Hypothalamus (tissue), 51 donors: Measurements from ENCODE around the gene XIAP.
"Not testable (repeated sequence)": the region's sequence is repeated elsewhere in the genome, so short reads cannot be mapped to it uniquely, and the experiment has no call there.

ENCODE experiments used
- DNase-seq, 51 donors: peaks; one replicate each; lab custom pipeline; 2025; lab: John Stamatoyannopoulos, UW

Gene XIAP

GRCh38 chrX:123859846-123860838 is at the start of gene XIAP:
XIAP (plus strand) TSS chrX:123860053; CDS start chrX:123885663, 25,610 bp downstream.
- peak; percentile 13 to 90 (median 69) for DNase-seq

DNA sequence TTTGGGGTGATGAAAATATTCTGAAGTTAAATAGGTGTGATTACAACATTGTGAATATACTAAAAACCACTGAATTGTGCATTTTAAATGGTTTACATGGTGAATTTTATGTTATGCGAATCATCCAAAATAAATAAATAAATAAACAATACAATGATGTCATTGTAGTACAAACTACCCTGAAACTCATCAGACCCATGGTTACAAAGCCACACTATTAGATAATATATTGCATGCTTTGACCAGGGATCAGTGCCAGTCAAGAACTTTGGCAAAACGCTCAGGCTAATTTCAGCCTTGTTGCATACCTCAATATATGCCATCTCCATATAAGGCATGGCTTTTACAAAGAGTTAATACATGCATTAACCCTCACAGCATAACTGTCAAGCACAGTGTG is 45.5 kb upstream of the XIAP start:
- DNase-seq = no peak

GRCh38 chrX:123814934-123815394 is 44.9 kb upstream of the XIAP start:
- DNase-seq = peak in 2 of 51 donors; percentile 0 to 1

DNA sequence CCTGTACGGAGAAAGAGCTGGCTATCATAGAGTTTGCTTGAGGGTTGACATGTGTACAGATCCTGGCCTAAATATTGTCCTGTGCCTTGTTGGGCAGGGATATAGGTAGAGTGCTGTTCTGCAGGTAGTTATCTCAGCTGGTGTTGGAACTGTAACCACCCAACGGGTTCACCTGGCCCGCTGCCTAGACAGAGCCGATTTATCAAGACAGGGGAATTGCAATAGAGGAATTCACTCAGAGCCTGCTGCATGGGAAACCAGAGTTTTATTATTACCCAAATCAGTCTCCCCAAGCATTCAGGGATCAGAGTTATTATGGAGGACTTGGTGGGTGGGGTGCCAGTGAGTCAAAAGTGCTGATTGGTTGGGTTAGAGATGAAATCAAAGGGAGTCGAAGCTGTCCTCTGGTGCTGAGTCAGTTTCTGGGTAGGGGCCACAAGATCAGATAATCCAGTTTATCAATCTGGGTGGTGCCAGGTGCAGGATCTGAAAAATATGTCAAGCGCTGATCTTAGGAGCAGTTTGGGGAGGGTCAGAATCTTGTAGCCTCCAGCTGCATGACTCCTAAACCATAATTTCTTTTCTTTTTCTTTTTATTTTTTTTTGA is 42.5 kb upstream of the XIAP start:
- DNase-seq = no peak

- DNase-seq = no peak
Measured at GRCh38 chrX:123818243-123818642, 41.6 kb upstream of the XIAP start.

DNA sequence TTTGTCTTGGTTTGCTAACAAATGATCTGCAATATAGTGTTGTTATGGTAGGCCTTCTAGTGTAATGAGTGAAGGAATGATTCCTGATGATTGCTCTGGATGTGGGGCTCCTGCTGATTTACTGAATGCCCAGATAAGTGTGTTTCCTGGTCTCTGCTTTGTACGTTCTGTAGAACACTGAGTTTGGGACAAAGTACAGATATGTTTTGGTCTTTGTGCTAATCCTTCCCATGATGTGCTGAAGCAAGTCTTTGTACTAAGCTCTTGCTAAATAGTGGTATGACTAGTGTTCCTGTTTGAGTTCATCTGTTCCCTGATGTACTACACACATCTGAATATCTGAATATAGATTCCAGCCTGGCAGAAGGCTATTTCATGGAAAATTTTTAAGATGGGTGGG is 36.9 kb upstream of the XIAP start:
- DNase-seq = no peak

GRCh38 chrX:123830309-123830708 is 29.5 kb upstream of the XIAP start:
- peak in 5 of 51 donors; percentile 0 to 4 (median 0) for DNase-seq

GRCh38 chrX:123833387-123833786 is 26.5 kb upstream of the XIAP start:
- peak in 26 of 51 donors; percentile 0 to 28 (median 4) for DNase-seq

- no peak for DNase-seq
Measured at GRCh38 chrX:123834116-123834515, 25.7 kb upstream of the XIAP start.

GRCh38 chrX:123835661-123836371 is 24.0 kb upstream of the XIAP start:
- no peak for DNase-seq

DNA sequence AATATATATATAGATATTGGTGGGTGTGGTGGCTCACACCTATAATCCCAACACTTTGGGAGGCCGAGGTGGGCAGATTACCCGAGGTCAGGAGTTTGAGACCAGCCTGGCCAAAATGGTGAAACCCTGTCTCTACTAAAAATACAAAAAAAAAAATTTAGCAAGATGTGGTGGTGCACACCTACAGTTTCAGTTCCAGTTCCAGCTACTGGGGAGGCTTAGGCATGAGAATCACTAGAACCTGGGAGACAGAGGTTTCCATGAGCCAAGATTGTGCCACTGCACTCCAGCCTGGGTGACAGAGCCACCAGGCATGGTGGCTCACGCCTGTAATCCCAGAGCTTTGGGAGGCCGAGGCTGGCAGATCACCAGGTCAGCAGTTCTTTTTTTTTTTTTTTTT is 14.7 kb upstream of the XIAP start:
- DNase-seq = not testable (repeated sequence)

- no peak for DNase-seq
Measured at GRCh38 chrX:123846577-123847038, 13.2 kb upstream of the XIAP start.

DNA sequence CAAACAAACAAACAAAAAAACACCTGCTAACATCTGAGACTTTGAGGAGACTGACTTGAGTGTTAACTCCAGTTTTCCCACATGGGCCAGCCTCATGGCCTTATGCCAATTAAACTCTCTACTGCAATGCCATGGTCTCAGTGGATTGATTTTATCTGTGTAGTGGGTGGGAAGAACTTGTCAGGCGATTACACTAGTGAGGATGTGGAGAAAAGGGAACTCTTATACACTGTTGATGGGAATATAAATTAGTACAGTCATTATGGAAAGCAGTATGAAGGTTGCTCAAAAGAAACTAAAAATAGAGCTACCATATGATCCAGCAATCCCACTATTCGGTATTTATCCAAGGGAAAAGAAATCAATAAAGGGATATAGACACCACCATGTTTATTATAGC is 12.8 kb upstream of the XIAP start:
- DNase-seq = no peak

DNA sequence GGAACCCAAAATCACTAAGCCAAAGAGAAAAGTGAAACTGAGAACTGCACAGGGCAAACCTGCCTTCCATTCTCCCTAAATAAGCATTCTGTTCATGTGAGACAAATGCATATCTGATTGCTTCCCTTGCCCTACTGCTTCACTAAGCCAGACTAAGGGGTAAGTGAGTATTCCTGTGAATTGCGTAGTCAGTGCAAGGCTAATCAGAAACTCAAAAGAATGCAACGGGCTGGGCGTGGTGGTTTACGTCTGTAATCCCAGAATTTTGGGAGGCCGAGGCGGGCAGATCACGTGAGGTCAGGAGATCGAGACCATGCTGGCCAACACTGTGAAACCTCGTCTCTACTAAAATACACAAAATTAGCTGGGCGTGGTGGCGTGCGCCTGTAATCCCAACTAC is 10.8 kb upstream of the XIAP start:
- no peak for DNase-seq

DNA sequence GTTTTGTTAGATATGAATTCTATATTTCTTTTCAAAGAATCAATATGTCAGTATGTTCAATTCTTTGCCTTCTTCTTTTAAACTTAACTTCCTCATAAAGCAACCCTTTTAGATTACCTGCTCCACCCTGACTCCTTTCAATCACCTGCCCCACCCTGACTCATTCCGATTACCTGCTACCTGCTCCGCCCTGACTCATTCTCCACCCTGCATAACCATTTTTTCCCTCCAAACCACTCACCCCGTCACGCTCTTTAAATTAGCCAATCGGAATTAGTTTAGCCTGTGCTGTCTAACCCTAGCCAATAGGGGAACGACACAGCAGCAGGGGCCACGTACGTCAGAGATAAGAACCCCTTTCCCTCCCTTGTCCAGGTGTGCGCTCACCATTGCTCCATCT is 9.9 kb upstream of the XIAP start:
- not testable (repeated sequence) for DNase-seq

- no peak for DNase-seq
Measured at GRCh38 chrX:123851079-123851478, 8.8 kb upstream of the XIAP start.

- no peak for DNase-seq
Measured at GRCh38 chrX:123854329-123854728, 5.5 kb upstream of the XIAP start.

DNA sequence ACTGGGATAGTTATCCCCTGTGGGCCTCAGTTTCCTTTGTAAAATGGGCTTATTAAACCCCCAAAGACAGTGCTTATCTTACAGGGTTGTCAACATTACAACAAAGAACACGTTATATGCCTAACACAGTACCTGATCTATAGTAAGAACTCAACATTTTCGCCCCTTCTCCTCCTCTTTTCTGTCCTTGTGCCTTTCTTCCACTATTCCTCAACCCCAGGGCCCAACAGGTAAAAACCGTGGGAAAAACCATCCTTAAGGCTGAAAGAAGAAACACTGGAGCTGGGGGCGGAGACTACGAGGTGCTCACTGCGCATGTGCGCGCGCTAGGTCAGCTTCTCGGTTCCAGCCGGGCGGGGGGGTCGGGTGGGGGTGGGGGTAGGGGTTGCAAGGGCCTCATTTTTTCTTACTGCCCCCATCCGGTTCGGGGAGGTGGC is 426 bp upstream of the XIAP start:
- peak in 41 of 51 donors; percentile 19 to 90 (median 71) for DNase-seq

- DNase-seq = peak in 1 of 51 donors; percentile 0
Measured at GRCh38 chrX:123860983-123861382, 1.1 kb downstream of the XIAP start.

DNA sequence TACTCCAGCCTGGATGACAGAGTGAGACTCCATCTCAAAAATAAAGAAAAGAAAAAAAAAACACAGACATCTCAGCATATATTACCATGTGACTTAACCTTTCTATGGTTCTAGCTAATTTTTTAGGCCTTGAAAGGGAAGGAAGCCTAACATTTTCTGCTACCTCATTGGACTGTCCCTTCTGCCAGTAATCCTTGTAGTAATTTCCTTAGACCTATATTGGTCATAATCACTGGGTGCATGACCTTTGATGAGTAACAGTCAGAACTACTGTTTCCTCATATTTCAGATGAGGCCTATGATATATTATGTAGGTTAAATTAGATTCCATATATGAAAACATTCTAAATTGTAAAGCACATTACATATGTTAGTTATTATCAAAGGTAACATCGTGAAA is 9.6 kb downstream of the XIAP start:
- DNase-seq = no peak

DNA sequence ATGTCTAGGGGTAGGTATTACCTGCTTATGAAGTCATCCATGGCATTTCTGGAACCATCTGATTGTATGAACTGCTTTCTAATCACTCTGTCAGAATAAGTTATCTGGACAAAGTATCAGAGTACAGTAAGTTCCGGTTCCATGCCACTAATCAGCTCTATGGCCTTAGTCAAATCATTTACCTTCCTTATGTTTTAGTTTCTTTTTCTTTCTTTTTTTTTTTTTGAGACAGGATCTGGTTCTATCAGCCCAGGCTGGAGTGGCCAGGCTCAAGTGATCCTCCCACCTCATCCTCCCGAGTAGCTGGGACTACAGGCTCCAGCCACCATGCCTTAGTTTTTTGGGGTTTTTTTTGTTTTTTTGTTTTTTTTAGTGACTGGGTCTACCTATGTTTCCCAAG is 11.5 kb downstream of the XIAP start:
- no peak for DNase-seq
